VCaP (cell line): Measurements from ENCODE around the gene MIF.
"Not testable (repeated sequence)": the region's sequence is repeated elsewhere in the genome, so short reads cannot be mapped to it uniquely, and the experiment has no call there.

Source experiments
- H3K27ac ChIP-seq: fragments of 450-650 bp; 2 replicates; pipeline ENCODE4 v1.5.1; 2017
- CTCF ChIP-seq: fragments of 450-650 bp; conservative IDR thresholded peaks from 2 replicates; pipeline ENCODE4 v1.5.1; 2017; ENCODE audit warnings: mild to moderate bottlenecking, moderate library complexity

MIF gene

GRCh38 chr22:23849009-23850006, 44.9 kb upstream of the MIF start:
- peak overlapping the region; percentile 26; the same call in 1 of the 2 replicates for H3K27ac ChIP-seq
- peak; percentile 97 for TF ChIP-seq CTCF

GRCh38 chr22:23850136-23850611, 44.0 kb upstream of the MIF start:
- no peak overlapping the region for H3K27ac ChIP-seq
- no peak for TF ChIP-seq CTCF

GRCh38 chr22:23856721-23857605, 37.2 kb upstream of the MIF start:
- H3K27ac ChIP-seq: peak overlapping the region; percentile 92
- TF ChIP-seq CTCF: no peak; the same call in 1 of the 2 replicates

- peak within 1 kb of the TSS; percentile 92 for H3K27ac ChIP-seq
- TF ChIP-seq CTCF: peak; percentile 35; the same call in 1 of the 2 replicates
These were observed 36.3 kb upstream of the MIF start, which contains the start of gene SLC2A11 for GRCh38 chr22:23857606-23858483. Gene SLC2A11, plus strand, starts transcription at chr22:23857875. Its CDS starts 125 bp downstream, at chr22:23858000.

- H3K27ac ChIP-seq: peak overlapping the region; percentile 92
- TF ChIP-seq CTCF: 0 out of 2 replicates have a peak, but pooled peaks have one; percentile 3
These were observed 35.7 kb upstream of the MIF start for GRCh38 chr22:23858484-23858815.

GRCh38 chr22:23859201-23859600, 35.0 kb upstream of the MIF start:
- no peak for TF ChIP-seq CTCF

GRCh38 chr22:23860187-23860586, 34.0 kb upstream of the MIF start:
- not testable (repeated sequence) for H3K27ac ChIP-seq

More at GRCh38 chr22:23859201-23859600, 35.0 kb upstream of the MIF start:
- peak overlapping the region; percentile 92 for H3K27ac ChIP-seq
